D721Med (cell line): Measurements from ENCODE around the gene TTLL8.

Source experiments
- DNase-seq: peaks from one replicate; pipeline ENCODE4 v3.0.0; 2011; ENCODE audit warnings: low spot score; ENCODE audit not compliant: insufficient read length
- FAIRE-seq: peaks from 2 replicates; lab custom pipeline; 2011; peaks lifted over from hg19 to GRCh38; lab: Jason Lieb, UNC
- CTCF ChIP-seq: IDR thresholded peaks from 2 replicates; pipeline ENCODE4 v1.5.1; 2012; ENCODE audit warnings: mild to moderate bottlenecking, control low read depth; ENCODE audit not compliant: insufficient read depth; ENCODE audit errors: missing control alignments

Gene TTLL8

DNA sequence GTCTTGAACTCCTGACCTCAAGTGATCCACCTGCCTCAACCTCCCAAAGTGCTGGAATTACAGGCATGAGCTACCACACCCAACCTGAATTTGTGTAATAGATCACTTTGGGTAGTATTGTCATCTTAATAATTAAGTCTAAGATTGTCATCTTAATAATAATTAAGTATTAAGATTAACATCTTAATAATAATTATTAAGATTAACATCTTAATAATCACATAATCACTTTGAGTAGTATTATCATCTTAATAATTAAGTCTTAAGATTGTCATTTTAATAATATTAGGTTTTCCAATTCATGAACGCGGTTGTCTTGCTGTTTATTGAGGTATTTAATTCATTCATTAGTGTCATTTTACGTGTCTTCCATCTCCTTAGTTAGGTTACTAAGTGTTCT lies 40.0 kb upstream of the TTLL8 start:
- DNase-seq = no peak

GRCh38 chr22:50092342-50092741 lies 34.2 kb upstream of the TTLL8 start:
- no peak for FAIRE-seq
- no peak for DNase-seq
- TF ChIP-seq CTCF = no peak

More for the DNA sequence above, 40.0 kb upstream of the TTLL8 start:
- no peak for TF ChIP-seq CTCF
- FAIRE-seq = no peak

GRCh38 chr22:50091092-50091768 lies 33.1 kb upstream of the TTLL8 start:
- DNase-seq (no peak), FAIRE-seq (no peak)
- no peak for TF ChIP-seq CTCF

GRCh38 chr22:50090412-50090714 lies 32.3 kb upstream of the TTLL8 start:
- FAIRE-seq (no peak), DNase-seq (no peak)
- no peak for TF ChIP-seq CTCF

GRCh38 chr22:50089682-50090411 lies 31.7 kb upstream of the TTLL8 start, which contains the start of gene MOV10L1:
Gene MOV10L1, plus strand, starts transcription at chr22:50090006. Its CDS starts 83 bp downstream, at chr22:50090089.
- no peak for FAIRE-seq
- no peak for TF ChIP-seq CTCF
- DNase-seq = no peak

GRCh38 chr22:50089231-50089630 lies 31.1 kb upstream of the TTLL8 start:
- no peak for TF ChIP-seq CTCF
- DNase-seq (no peak), FAIRE-seq (no peak)

DNA sequence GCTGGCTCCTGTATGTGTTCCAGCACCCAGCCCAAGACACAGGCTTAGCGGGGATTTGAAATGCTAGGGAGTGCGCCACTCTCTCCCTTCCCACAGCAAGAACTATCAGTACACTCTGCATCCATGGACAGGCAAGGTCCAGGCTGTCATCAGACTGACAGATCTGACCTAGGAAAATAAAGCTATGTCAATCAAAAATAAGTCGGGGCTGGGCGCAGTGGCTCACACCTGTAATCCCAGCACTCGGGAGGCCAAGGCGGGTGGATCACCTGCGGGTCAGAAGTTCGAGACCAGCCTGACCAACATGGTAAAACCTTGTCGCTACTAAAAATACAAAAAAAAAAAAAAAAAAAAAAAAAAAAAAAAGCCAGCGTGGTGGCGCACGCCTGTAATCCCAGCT lies 30.0 kb upstream of the TTLL8 start:
- no peak for TF ChIP-seq CTCF
- FAIRE-seq (no peak), DNase-seq (no peak)
